GOT3 (cell line): ENCODE measurements around the gene BTF3L4.

Experiments
- DNase-seq: peaks from one replicate; lab custom pipeline; 2025; ENCODE audit warnings: mixed read lengths; lab: John Stamatoyannopoulos, UW

The BTF3L4 gene

DNA sequence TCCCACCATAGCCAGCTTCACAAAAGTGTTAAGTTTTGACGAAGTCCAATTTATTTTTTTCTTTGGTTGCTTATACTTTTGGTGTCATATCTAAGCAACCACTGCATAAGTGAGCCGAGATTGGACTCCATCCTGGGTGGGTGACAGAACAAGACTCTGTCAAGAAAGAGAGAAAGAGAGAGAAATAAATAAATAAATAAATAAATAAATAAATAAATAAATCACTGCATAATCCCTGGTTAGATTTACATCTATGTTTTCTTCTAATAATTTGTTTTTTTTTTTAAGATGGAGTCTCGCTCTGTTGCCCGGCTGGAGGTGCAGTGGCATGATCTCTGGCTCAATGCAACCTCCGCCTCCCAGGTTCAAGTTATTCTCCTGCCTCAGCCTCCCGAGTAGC, 67.5 kb downstream of the BTF3L4 start:
- DNase-seq = no peak

DNA sequence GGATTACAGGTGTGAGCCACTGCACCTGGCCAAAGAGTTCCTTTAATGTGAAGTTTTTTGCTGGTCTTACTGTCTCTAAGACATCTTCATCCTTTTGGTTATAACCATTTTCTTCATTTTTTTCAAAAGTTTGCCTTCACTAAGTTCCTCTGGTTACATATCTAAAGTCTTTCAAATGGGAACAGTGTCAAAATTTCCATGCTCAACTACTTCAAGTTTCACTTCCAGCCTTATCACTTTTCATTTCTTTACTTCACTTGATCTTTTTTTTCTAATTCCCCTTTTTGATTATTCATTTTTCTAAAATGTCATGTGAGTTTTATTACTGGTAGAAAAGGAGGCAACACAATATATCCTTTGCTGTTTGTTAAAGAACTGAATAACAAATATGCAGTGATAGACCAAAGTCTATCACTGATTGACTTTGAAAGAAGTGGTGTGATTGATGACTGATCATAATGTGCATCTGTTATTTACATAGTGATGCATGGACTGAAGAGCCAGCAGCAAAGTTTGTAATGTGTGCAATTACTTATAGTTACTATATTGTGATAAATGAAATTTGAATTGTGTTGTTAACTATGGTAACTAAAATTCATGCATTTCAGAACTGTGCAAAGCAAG, 69.8 kb downstream of the BTF3L4 start:
- DNase-seq = no peak

DNA sequence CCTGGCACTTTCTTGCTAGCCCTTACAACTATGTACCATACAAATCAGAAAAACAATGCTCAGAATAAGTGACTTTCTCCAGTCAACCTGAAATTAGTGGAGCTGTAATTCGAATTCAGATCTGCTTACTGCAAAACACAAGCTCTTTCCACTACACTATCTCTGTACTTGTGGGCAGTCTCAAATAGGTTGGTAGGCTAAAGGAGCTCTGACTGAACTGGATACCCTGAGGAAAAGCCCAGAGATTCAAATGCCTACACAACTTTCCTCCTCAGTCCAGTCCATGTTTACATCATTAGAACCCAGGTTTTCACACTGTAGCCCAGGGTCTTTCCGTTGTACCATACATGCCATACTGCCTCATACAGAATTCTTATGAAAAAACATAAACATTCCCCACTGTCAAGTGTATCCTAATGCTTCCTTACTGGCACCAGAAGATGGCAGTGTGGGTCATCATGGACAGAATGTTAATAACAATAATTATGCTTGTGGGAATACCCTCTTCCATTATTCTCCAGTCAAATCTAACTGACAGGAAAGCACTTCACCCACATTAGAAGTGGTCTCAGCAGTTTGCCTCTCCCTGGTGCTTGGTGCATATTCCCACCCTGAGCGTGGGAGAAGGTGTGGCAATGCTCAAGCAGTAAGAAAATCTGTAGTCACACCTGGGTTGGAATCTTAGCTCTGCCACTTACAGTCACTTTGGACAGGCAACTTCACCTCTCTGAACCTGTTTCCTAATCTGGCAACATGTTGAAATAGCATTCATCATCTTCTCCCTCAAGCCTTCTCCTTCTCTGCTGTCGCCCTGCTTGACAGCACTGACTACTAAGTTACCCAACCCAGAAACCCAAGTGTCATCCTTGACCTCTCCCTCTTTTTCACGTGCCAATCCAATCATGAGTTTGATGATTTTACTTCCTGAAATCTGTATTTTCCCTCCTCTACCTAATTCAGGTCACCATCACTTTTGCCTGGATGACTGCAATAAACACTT, 71.4 kb downstream of the BTF3L4 start:
- DNase-seq = no peak

DNA sequence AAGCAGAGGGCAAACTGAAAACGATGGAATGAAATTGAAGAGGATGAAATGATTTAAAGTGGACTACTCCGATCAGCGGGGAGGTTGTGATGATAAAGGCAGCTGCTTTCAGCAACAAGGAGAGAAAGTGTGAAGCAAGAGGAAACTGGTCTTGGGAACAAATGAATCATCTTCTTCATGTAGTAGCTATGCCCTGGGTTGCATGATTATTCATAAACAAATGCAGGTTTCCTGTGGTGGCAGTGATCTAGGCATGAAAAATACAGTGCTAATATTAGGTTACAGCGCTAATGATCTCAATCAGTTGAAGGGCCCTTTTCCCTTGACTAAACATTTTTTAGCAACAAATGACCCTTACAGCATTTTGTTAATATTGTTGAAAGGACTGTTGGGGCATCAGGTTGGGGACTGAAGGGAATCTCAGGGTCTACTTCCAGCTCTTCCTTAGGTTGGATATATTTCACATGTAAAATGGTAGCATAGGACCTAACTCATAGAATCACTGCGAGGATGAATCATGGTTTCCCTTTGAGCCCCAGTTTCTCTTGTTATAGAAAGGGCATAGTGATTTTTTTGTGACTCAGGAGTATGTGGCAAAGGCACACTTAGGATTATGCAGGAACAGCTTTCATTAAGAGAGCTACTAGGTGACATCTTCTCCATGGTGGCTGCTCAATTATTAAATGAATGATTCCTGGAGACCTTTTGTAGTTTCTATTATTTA, 83.9 kb downstream of the BTF3L4 start:
- DNase-seq = no peak
